Stimulated activated CD4-positive, alpha-beta T cell treated with anti-CD3 and anti-CD28 coated beads, Interleukin-12 subunit alpha, Interleukin-12 subunit beta, amount 100 ng/mL, for 48 hours (primary cell): ENCODE results near the gene HDAC10.

Source experiments
- DNase-seq, 3 donors: peaks; one replicate each; pipeline ENCODE4 v3.0.0-alpha.2; 2020; ENCODE audit warnings: low read depth in 2 of 3, low spot score in 1 of 3

Gene HDAC10

DNA sequence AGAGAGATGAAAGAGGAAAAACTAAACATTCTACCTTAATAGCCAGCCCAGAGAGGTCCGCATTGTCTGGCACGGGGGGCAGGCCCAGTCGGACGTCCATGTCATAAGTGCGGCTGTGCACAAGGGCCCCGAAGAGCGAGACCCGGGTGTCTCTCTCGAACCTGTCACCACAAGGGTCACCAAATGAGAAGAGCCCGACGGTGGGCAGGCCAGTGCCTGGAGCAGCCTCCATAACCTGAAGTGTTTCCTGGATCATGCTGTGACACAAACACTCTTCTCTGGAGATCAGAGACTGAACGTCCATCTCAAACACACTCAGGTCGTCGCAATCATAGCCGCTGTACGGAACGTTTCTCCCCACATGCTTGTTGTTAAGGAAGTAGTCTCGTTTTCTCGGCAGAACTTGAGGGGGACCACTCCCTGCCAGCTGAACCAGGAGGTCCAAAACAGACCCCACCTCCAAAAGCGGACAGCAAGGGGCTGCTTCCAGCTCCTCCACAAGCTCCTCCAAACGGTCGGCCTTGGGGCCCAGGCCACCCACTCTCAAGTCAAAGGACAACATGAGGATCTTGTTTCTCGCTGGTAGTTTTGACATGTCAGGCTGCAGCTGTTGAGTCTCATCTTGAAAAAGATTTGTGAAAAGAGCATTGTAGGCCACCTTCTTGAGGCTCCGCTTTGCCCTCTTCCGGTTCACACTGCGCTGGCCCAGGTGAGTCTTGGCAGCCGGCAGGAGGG, 7.2 kb downstream of the HDAC10 start:
- DNase-seq: no peak

- no peak for DNase-seq
Measured at GRCh38 chr22:50242406-50242949, 8.6 kb downstream of the HDAC10 start.

DNA sequence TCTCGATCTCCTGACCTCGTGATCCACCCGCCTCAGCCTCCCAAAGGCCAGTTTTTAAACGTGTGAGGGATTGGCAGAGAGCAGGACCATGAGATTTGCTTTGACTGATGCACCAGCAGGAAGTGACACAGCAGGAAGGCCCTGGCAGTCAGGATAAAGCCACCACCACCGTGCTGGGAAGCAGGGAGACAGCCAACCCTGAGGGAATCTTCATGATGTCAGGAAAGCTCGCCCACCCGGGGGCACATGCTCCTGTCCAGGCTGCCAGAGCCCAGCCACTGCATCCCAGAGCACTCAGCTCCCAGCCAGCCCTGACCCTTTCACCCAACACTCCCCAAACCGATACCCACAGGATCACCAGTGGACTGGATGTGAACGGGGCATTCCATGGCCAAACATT, 12.3 kb downstream of the HDAC10 start:
- DNase-seq: no peak

GRCh38 chr22:50236731-50237409, 14.2 kb downstream of the HDAC10 start:
- DNase-seq: no peak

DNA sequence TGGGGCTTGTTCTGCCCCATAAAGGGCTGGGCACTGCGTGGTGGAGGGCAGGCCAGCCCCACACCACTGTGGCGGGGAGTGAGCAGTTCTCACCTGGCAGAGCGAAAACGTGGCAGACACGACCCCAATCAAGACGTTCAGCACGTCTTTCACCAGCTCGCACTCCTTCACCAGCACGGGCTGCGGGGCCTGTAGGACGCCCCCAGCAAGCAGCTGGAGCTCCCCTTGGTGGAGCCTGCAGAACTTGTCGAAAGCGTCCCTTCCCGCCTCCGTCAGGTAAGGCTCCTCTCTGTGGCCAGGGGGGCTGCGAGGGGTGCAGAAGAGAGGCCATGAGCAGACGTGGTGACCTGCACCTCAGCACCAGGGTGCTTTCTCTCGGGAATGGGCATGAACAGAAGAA, 17.8 kb downstream of the HDAC10 start:
- DNase-seq: no peak

DNA sequence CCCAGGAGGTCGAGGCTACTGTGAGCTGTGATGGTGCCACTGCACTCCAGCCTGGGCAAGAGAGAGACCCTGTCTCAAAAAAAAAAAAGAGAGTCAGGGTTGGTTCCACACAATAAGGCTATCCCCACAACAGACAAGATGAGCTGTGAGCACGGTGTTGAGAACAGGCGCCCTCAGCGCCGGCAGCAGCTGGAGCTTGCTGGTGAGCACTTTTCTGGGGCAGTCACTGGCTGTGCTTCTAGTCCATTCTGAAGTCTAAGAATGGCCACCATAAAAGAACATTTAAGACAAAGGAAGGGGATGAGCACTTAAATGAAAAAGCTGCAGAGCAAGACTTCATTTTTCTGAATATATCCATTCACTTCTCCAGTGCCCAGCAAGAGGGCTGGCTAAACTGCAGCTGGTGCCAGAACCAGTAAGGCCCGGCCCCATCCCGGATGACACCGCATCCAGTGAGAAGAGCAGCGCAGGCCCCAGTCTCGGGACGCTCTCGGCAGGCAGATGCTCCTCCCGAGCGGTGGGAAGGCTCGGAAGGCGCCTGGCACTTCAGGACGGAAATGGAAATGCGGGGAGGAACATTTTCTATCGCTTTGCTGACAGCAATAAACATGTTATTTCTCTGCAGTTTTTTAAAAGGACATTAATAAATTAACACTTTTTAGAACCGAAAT, 18.4 kb downstream of the HDAC10 start:
- DNase-seq: no peak

DNA sequence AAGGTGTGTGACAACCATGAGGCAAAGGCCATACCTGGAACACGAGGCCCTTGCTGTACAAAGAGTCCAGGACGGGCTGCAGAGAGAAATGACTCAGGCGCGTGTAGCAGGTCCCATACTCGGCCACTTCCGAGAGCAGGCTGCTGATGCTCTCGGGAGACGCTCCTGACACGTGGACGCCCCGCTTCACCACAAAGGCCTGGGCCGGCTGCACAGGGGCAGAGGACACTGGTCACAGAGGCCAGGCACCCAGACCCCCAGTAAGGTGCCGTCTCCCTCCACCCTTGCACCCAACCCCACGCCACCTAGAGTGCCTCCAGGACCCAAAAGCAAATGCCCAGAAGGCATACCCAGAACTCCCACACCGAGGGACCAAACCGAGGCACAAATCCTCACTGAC, 21.7 kb downstream of the HDAC10 start:
- no peak for DNase-seq

GRCh38 chr22:50228366-50228765, 22.7 kb downstream of the HDAC10 start:
- no peak for DNase-seq

- no peak for DNase-seq
Measured at GRCh38 chr22:50227579-50228215, 23.4 kb downstream of the HDAC10 start.

DNA sequence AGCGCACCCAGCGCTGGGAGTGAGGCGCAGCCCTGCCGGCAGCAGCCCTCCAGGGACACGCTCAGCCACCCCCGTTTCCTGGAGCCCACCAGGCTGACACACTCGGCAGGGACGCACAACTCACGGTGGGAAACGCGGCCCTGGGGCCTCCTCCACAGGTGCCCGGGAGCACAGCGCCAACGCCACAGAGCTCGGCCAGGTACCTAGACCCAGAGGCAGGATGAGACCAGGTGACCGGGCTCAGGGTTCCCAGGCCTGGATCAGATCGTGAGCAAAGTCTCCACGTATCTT, 24.2 kb downstream of the HDAC10 start:
- no peak for DNase-seq

DNA sequence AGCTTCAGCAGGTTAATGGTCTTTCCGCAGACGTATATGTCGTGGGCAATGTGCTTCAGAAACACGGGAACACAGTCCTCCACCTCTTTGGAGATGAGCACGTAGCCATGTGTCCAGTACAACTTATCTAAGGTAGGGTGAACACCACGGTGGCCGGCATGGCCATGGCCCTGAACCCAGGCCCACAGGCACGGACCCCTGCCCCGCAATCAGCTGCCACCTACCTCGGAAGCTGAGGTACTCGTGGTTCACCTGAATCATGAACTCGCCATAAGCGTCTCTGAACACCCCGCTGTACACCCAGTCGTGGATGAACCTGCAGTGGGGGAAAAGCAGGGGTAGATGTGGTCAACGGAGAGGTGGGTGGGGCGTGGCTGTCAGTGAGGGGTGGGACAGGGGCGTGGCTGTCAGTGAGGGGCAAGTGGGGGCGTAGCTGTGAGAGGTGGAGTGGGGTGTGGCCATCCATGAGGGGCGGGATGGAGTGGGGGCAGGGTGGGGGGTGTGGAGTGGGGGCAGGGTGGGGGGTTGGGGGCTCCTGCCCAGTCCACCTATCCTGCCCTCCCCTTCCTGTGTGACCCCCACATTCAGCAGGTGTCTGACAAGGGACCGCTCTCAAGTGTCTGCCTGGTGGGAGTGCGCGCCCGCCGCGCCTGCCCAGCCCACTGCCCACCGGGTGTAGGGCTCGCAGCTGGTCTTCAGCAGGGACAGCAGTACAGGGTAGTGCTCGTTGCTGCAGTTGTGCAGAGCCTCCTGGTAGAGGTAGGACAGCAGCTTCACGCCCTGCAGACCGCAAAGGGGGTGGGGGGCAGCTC, 24.8 kb downstream of the HDAC10 start:
- no peak for DNase-seq

DNA sequence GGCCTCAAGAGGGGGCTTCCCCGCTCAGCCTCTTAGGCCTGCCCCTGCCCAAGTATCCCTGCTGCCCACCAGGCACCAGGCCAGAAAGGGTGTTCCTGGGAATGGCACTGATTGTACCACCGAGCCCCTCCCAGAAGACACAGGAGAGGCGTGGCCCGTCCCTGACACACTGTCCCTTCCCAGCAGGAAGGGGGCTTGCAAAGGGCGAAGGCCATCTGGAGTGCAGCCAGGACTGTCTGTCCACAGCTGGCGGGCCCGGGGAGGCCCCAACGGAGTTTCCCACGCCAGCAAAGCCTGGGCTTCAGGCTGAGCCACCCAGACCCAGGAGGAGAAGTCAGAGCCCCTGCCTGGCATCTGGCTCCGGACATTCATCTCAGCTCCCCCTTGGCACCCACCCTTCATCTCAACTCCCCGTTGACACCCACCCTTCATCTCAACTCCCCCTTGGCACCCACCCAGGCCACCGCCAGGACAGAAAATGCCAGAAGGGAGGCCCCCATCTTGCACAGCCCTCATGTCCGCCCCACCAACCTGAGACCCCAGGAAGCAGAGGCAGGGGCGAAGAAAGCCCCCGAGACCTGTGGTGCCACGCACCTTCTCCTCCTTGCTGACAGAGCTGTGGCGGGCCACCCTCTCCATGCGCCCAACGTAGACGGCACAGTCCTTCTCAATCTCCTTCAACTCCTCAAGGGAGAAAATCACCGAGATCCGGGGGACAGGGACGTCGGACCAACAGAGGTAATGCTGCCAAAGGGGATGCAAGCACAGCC, 25.7 kb downstream of the HDAC10 start:
- no peak for DNase-seq

DNA sequence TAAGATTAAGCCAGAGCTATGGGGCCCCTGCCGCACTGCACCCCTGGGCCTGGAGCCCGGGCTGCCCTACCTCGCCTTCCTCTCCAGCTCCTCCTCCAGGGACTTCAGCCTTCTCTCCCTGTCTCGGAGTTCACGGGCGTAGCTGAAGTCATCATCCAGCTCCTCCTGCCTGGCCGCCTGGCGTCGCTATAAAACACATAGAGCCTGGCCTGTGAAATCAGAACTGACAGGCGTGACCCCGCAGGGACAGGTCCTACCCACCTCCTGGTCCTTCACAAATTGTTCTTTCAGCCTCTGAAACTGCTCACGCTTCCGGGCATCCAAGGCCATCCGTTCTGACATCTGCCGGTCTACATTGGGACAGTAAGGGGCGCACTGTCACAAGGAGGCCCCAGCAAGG, 27.0 kb downstream of the HDAC10 start:
- no peak for DNase-seq

DNA sequence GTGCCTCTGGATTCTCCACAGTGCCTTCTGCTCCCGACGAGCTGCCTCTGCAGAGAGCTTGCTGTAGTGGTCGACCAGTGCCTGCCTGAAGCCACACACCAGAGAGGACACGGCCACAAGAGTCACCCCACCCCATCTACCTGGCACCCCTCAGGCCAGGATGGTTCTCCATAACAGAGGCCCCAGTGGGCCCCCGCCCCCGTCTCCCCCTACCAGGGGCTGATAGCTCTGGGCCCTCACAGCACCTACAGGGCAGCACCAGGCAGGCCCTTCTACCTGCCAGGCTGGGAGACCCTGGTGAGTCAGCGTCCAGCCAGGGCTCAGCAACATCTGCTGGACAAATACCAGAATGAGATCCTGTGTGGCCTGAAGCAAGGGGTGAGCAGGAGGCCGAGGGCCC, 28.6 kb downstream of the HDAC10 start:
- DNase-seq: no peak

DNA sequence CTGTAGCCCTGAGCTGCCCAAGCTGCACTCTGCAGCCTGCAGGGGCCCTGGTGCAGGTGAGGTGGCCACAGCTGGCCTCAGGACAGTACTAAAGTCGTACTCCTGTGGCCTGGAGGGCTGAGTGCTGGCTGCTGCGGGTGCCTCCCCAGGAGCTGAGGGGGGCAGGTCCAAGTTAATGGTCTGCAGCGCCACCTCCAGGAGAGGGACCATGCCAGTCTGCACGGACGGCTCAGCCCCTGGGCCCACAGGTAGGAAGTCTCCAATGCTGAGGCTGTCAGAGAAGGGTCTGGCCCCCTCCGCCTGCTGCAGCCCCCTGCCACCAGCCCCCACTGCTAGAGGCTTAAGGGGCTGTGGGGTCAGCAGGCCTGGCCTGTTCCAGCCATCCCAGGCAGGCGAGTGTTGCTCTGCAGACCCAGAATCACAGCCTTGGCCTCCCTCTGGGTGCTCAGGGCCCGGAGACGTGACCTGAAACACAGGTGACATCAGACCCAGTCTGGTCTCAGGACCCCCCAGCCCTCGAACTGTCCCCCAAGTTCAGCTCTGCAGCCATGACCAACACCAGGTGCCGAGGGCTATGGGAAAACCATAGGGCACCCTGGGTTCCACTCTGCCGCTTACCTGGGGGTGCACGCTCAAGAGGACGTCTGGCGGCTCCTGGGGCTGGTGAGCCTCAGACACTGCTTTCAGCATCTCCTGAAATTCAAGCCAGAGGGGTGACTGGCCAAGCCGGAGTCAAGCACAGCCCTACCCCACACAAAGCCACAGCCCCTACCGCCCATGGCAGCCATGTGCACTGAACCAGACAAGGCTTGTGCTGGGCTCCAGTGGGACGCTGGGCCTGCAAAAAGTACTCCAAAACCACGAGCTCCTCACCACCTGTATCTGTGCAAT, 29.4 kb downstream of the HDAC10 start:
- no peak for DNase-seq

GRCh38 chr22:50220603-50221409, 30.3 kb downstream of the HDAC10 start:
- DNase-seq: no peak

GRCh38 chr22:50219800-50220602, 31.1 kb downstream of the HDAC10 start:
- DNase-seq: no peak
